ENCODE measurements around the gene MEIS2. TPM values are rescaled to one million over a fixed set of nuclear protein-coding genes. Genes with fewer than 3 reads are reported as not detected.

The MEIS2 gene
- total RNA-seq, 1 donor from 2014 or later, result 20.7 TPM

DNA sequence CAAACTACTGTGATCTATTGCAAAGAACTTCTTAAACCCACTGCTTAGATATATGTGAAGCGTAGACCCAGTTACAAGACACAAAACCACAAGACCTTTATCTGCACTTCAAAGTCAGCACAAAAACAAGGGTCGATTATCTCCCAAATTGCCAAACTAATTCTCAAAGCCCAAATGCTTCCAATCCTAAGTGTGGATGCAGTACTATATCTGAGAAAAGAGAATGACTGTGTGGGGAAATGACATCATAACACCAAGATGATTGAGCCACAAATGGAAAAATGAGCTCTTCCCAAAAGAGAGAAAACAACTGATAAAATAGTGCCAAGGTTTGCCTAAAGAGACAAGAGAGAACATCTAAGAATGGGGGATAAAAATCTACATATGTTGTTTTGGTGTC is 86.2 kb downstream of the MEIS2 start:
- Histone ChIP-seq H3K27ac (no peak overlapping the region), H3K4me1 (peaks cover 2% of the 10 kb centered on the region), H3K36me3 (no peaks in the 10 kb centered on the region), H3K27me3 (ENCODE audit: low read depth) (no peaks in the 10 kb centered on the region), H3K9me3 (no peaks in the 10 kb centered on the region), H3K4me3 (no peak overlapping the region)
- ATAC-seq (no peak), DNase-seq (no peak)
- TF ChIP-seq, protein P1, sequence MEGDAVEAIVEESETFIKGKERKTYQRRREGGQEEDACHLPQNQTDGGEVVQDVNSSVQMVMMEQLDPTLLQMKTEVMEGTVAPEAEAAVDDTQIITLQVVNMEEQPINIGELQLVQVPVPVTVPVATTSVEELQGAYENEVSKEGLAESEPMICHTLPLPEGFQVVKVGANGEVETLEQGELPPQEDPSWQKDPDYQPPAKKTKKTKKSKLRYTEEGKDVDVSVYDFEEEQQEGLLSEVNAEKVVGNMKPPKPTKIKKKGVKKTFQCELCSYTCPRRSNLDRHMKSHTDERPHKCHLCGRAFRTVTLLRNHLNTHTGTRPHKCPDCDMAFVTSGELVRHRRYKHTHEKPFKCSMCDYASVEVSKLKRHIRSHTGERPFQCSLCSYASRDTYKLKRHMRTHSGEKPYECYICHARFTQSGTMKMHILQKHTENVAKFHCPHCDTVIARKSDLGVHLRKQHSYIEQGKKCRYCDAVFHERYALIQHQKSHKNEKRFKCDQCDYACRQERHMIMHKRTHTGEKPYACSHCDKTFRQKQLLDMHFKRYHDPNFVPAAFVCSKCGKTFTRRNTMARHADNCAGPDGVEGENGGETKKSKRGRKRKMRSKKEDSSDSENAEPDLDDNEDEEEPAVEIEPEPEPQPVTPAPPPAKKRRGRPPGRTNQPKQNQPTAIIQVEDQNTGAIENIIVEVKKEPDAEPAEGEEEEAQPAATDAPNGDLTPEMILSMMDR (IDR thresholded peaks at IDR 0.05), result no peak
- intact Hi-C loops (cut with DNase I), result no loop called here

DNA sequence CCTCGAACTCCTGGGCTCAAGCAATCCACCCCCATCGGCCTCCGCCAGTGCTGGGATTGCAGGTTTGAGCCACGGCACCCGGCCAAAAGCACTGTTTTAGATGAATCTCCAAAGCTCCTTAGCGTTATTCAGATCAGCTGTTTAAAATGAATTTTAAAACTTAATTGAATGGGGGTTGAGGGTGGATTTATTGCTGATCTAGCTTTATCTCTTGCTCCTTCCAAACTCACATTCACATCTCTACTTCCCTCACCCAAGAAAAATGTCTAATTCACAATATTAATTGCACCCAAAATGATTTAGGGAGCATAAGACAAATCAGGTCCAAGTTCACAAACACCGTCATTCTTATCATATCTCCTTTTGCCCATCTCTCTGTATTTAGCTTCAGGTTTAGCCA is 89.8 kb downstream of the MEIS2 start:
- Histone ChIP-seq H3K4me3 (no peak overlapping the region), H3K27ac (no peak overlapping the region), H3K9me3 (no peaks in the 10 kb centered on the region), H3K36me3 (no peaks in the 10 kb centered on the region), H3K4me1 (no peaks in the 10 kb centered on the region), H3K27me3 (ENCODE audit: low read depth) (no peaks in the 10 kb centered on the region)
- DNase-seq (no peak), ATAC-seq (no peak)
- TF ChIP-seq, protein P1 (IDR thresholded peaks at IDR 0.05), result no peak
- intact Hi-C loops (cut with DNase I), result no loop called here

DNA sequence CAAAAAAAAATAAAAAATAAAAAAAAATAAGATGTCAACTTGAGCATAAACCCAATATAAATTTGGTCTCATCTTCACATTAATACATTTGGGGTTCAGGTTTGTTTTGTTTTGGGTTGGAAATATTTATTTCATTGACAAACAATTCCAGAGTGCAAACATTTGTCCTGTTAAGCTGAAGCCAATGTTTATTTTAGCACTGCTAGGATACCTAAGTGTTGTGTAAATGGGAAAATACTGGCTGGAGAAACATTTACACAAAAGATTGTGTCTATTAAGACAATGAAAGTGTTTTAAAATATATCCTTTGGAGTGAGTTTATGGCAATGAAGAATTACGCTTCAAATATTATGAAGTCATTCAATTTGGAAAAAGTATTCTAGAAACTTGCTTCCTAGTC is 91.1 kb downstream of the MEIS2 start:
- no peak overlapping the region for H3K27ac ChIP-seq
- intact Hi-C loops (cut with DNase I), result no loop called here
- H3K36me3 ChIP-seq, result no peaks in the 10 kb centered on the region
- H3K9me3 ChIP-seq, result no peaks in the 10 kb centered on the region
- TF ChIP-seq, protein P1 (IDR thresholded peaks at IDR 0.05), result no peak
- no peaks in the 10 kb centered on the region for H3K27me3 ChIP-seq (ENCODE audit: low read depth)
- H3K4me1 ChIP-seq, result no peaks in the 10 kb centered on the region
- no peak overlapping the region for H3K4me3 ChIP-seq
- no peak for ATAC-seq
- DNase-seq, result no peak

DNA sequence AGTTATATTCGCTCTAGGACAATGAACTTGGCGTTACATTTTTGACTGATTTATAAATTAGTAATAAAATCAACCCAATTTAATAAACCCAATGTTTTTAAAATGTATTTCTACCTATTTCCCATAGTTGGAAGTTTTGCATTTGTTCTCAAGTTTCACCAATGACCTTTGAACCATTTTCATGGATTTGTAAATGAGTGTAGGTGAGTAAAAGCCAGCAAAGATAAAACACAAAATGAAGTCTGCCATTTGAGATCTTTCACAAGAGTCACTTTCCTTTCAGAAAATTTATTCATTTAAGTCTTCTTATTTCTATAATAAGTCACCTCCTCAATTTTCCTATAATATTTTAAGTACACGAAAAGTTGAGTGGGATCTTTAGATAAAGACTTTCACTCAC is 92.1 kb downstream of the MEIS2 start:
- no peak for DNase-seq
- no peak for ATAC-seq
- H3K27ac ChIP-seq, result no peak overlapping the region
- H3K36me3 ChIP-seq, result no peaks in the 10 kb centered on the region
- H3K9me3 ChIP-seq, result no peaks in the 10 kb centered on the region
- H3K4me3 ChIP-seq, result no peak overlapping the region
- intact Hi-C loops (cut with DNase I), result no loop called here
- TF ChIP-seq, protein P1 (IDR thresholded peaks at IDR 0.05), result no peak
- H3K27me3 ChIP-seq (ENCODE audit: low read depth), result no peaks in the 10 kb centered on the region
- no peaks in the 10 kb centered on the region for H3K4me1 ChIP-seq

DNA sequence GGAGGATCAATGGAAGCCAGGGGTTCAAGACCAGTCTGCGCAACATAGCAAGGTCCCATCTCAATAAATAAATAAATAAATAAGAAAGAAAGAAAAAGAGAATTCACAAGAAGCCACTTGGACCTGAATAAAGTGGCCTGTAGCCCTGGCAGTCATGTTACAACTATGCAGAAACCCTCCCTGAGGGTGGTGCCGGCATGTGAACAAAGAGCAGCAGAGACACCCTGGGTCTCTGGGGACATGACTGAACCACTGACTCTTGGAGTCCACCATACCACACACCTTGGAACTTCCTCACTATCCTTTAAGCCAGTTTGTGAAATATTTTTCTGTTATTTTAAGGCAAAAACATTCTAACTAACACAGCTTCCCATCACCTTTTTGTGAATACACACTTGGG is 93.0 kb downstream of the MEIS2 start:
- TF ChIP-seq, protein P1 (IDR thresholded peaks at IDR 0.05), result no peak
- intact Hi-C loops (cut with DNase I), result no loop called here
- no peaks in the 10 kb centered on the region for H3K4me1 ChIP-seq
- H3K27me3 ChIP-seq (ENCODE audit: low read depth), result no peaks in the 10 kb centered on the region
- H3K36me3 ChIP-seq, result no peaks in the 10 kb centered on the region
- ATAC-seq, result no peak
- H3K4me3 ChIP-seq, result no peak overlapping the region
- no peaks in the 10 kb centered on the region for H3K9me3 ChIP-seq
- no peak overlapping the region for H3K27ac ChIP-seq
- DNase-seq, result no peak
